ENCODE data around the gene CASTOR1. TPM values are rescaled to one million over a fixed set of nuclear protein-coding genes. Genes with fewer than 3 reads are reported as not detected.

Gene CASTOR1
- total RNA-seq, 1 donor: 5.8 TPM

DNA sequence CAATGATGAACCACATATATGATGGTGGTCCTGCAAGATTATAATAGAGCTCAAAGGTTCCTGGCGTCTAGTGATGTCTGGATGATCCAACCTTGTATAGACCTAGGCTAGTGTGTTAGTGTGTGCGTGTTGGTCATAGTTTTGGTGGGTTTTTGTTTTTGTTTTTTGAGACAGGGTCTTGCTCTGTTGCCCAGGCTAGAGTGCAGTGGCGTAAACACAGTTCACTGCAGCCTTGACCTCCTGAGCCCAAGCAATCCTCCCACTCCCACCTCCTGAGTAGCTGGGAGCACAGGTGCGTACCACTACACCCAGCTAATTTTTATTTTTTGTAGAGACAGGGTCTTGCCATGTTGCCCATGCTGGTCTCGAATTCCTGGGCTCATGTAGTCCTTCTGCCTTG, 9.4 kb downstream of the CASTOR1 start:
- TF ChIP-seq, protein P1, sequence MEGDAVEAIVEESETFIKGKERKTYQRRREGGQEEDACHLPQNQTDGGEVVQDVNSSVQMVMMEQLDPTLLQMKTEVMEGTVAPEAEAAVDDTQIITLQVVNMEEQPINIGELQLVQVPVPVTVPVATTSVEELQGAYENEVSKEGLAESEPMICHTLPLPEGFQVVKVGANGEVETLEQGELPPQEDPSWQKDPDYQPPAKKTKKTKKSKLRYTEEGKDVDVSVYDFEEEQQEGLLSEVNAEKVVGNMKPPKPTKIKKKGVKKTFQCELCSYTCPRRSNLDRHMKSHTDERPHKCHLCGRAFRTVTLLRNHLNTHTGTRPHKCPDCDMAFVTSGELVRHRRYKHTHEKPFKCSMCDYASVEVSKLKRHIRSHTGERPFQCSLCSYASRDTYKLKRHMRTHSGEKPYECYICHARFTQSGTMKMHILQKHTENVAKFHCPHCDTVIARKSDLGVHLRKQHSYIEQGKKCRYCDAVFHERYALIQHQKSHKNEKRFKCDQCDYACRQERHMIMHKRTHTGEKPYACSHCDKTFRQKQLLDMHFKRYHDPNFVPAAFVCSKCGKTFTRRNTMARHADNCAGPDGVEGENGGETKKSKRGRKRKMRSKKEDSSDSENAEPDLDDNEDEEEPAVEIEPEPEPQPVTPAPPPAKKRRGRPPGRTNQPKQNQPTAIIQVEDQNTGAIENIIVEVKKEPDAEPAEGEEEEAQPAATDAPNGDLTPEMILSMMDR (IDR thresholded peaks at IDR 0.05; ENCODE audit: extremely low read depth, low read depth, low read length): no peak
- H3K27me3 ChIP-seq (ENCODE audit: insufficient read depth, low read length): no peaks in the 10 kb centered on the region

DNA sequence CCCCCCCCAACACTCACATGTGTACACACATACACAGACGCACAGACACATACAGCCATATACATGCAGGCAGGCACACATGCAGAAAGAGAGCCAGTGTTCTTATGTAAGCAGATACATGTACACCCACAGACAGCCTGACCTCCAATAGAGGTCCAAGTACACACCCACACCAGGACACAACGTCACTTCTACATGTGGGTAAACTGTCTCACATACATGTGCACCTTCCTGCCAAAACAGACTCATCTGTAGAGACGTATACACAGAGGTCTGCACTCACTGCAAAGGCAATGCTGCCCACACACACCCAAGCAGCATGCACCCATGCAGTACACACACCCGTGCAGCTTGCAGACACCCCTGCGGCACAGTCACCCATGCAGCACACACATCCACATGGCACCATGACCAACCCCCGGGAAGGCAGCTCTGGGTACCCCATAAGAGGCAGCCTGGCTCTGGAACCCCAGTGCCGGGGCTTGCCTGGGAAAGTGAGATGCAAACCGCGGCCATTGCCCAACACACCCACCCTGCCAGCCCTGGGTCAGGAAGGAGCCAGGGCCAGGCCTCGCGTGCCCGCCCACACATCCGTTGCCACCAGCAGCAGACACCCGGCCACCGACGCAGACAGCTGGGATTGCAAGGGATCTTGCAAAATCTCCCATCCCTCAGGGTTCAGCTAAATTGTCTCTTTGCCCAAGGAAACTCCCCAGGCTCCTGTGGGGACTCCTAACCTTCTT, 10.1 kb downstream of the CASTOR1 start:
- peak overlapping the region; percentile 32 for H3K4me3 ChIP-seq (ENCODE audit: insufficient read depth, low read length)
- peak; percentile 66 for DNase-seq (ENCODE audit: insufficient read length, low spot score, missing footprints)
- peak overlapping the region; percentile 51 for H3K4me2 ChIP-seq (ENCODE audit: insufficient read depth, low read length)
- no peaks in the 10 kb centered on the region for H3K79me2 ChIP-seq (ENCODE audit: insufficient read depth, low read length)
- H3K4me1 ChIP-seq (ENCODE audit: insufficient read depth, low read length): peaks cover 38% of the 10 kb centered on the region
- TF ChIP-seq, protein P1 (IDR thresholded peaks at IDR 0.05; ENCODE audit: extremely low read depth, low read depth, low read length): no peak
- H2AFZ ChIP-seq (ENCODE audit: low read length): no peak overlapping the region
- H3K27ac ChIP-seq (ENCODE audit: low read depth, low read length): peak overlapping the region; percentile 92
- no peaks in the 10 kb centered on the region for H3K36me3 ChIP-seq (ENCODE audit: insufficient read depth, low read length)
- no peaks in the 10 kb centered on the region for H3K27me3 ChIP-seq (ENCODE audit: insufficient read depth, low read length)
- H3K9me3 ChIP-seq (ENCODE audit: low read depth, low read length): no peaks in the 10 kb centered on the region
- H4K20me1 ChIP-seq (ENCODE audit: insufficient read depth, low read length): no peaks in the 10 kb centered on the region

More for the DNA sequence above, 9.4 kb downstream of the CASTOR1 start:
- DNase-seq (ENCODE audit: insufficient read length, low spot score, missing footprints): no peak
- H2AFZ ChIP-seq (ENCODE audit: low read length): no peak overlapping the region
- peak overlapping the region; percentile 51 for H3K4me2 ChIP-seq (ENCODE audit: insufficient read depth, low read length)
- H3K9me3 ChIP-seq (ENCODE audit: low read depth, low read length): no peaks in the 10 kb centered on the region
- peak overlapping the region; percentile 32 for H3K4me3 ChIP-seq (ENCODE audit: insufficient read depth, low read length)
- H3K27ac ChIP-seq (ENCODE audit: low read depth, low read length): peak overlapping the region; percentile 92
- no peaks in the 10 kb centered on the region for H4K20me1 ChIP-seq (ENCODE audit: insufficient read depth, low read length)
- H3K79me2 ChIP-seq (ENCODE audit: insufficient read depth, low read length): no peaks in the 10 kb centered on the region
- no peaks in the 10 kb centered on the region for H3K36me3 ChIP-seq (ENCODE audit: insufficient read depth, low read length)
- H3K4me1 ChIP-seq (ENCODE audit: insufficient read depth, low read length): peaks cover 38% of the 10 kb centered on the region

DNA sequence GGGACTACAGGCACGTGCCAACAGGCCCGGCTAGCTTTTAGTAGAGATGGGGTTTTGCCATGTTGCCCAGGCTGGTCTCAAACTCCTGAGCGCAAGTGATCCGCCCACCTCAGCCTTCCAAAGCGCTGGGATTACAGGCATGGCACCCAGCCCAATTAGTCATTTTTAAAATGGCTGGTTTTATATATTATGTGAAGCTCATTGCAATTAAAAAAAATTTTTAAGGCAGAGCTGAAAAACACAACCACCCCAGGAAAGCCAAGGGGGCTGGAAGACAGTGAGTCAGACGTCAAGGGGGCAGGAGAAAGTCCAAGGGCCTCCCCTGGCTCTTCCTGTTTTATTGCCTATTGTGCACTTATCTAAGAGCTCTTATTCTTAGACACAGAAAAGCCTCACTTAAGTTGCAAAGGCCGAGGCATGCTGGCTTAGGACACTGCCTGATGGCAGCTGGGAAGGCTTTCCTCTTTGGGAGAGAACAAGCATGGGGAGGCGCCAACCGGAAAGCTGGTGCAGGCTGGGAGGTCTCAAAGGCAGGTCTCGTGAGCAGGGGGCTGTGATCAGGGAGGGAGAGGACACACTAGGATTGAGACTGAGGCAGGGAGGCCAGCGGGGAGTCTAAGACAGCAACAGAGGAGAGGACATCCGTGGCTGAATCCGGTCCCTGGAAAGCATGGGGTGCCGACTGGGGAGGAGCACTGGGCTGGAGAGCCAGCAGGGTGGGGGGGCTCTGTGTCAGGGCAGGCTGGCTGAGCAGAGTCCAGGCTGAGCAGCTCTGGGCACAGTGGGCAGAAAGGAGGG, 11.6 kb downstream of the CASTOR1 start:
- H3K9me3 ChIP-seq (ENCODE audit: low read depth, low read length): no peaks in the 10 kb centered on the region
- H3K79me2 ChIP-seq (ENCODE audit: insufficient read depth, low read length): no peaks in the 10 kb centered on the region
- H3K4me1 ChIP-seq (ENCODE audit: insufficient read depth, low read length): peaks cover 38% of the 10 kb centered on the region
- peak overlapping the region; percentile 61 for H3K4me2 ChIP-seq (ENCODE audit: insufficient read depth, low read length)
- no peaks in the 10 kb centered on the region for H3K36me3 ChIP-seq (ENCODE audit: insufficient read depth, low read length)
- DNase-seq (ENCODE audit: insufficient read length, low spot score, missing footprints): peak; percentile 92
- no peaks in the 10 kb centered on the region for H4K20me1 ChIP-seq (ENCODE audit: insufficient read depth, low read length)
- no peaks in the 10 kb centered on the region for H3K27me3 ChIP-seq (ENCODE audit: insufficient read depth, low read length)
- H3K27ac ChIP-seq (ENCODE audit: low read depth, low read length): peak overlapping the region; percentile 92
- H3K4me3 ChIP-seq (ENCODE audit: insufficient read depth, low read length): peak overlapping the region; percentile 37
- H2AFZ ChIP-seq (ENCODE audit: low read length): peak overlapping the region; percentile 57
- TF ChIP-seq, protein P1 (IDR thresholded peaks at IDR 0.05; ENCODE audit: extremely low read depth, low read depth, low read length): no peak

- Histone ChIP-seq H3K4me1 (ENCODE audit: insufficient read depth, low read length) (peaks cover 42% of the 10 kb centered on the region), H2AFZ (ENCODE audit: low read length) (no peak overlapping the region), H3K27me3 (ENCODE audit: insufficient read depth, low read length) (no peaks in the 10 kb centered on the region), H3K79me2 (ENCODE audit: insufficient read depth, low read length) (no peaks in the 10 kb centered on the region), H3K9me3 (ENCODE audit: low read depth, low read length) (no peaks in the 10 kb centered on the region), H3K4me3 (ENCODE audit: insufficient read depth, low read length) (no peak overlapping the region), H3K4me2 (ENCODE audit: insufficient read depth, low read length) (no peak overlapping the region), H4K20me1 (ENCODE audit: insufficient read depth, low read length) (no peaks in the 10 kb centered on the region), H3K36me3 (ENCODE audit: insufficient read depth, low read length) (no peaks in the 10 kb centered on the region), H3K27ac (ENCODE audit: low read depth, low read length) (no peak overlapping the region)
- peak; percentile 3 for DNase-seq (ENCODE audit: insufficient read length, low spot score, missing footprints)
- TF ChIP-seq, protein P1 (IDR thresholded peaks at IDR 0.05; ENCODE audit: extremely low read depth, low read depth, low read length): no peak
Measured at GRCh38 chr22:30276039-30276438, 13.3 kb downstream of the CASTOR1 start.
